Suppressor macrophage (primary cell): Measurements from ENCODE around the gene MRPS12.

Experiments
- DNase-seq, 4 experiments: peaks; one replicate each; pipeline ENCODE4 v3.0.0-alpha.2; 2020 to 2022

The MRPS12 gene

DNA sequence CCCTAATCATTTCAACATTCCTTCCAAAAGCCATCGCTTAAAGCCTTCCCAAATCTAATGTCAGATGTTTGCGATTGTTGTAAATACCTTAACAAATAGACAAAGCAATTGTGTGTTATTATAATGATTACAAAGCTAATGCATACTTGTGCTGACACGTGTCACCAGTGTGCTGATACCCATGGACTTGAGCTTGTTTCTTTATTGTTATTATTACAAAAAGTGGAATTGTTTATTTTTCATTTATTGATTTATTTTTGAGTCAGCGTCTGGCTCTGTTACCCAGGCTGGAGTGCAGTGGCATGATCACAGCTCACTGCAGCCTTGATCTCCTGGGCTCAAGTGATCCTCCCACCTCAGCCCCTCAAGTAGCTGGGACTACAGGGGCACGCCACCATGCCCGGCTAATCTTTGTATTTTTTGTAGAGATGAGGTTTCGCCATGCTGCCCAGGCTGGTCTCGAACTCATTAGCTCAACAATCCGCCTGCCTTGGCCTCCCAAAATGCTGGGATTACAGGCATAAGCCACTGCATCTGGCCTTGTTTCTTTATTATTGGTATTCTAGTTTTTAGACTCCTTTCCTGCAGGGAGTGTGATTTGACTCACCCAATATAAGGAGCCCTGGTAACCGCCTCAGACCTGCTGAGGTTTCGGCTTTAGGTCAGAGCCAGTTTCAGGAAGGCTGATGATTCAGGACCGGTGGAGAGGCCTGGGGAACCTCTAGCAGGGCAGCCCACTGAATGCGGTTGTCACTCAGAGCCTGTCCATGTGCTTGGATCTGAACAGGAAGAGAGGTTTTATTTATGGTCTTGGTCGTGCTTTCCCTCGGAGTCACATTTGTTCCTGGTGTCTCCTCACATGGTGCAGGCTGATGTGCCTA, 46.9 kb downstream of the MRPS12 start:
- DNase-seq: peak in 3 of 4 experiments; percentile 2 to 7 (median 5)

- DNase-seq: no peak
These were observed 47.6 kb downstream of the MRPS12 start for GRCh38 chr19:38978326-38978689.

DNA sequence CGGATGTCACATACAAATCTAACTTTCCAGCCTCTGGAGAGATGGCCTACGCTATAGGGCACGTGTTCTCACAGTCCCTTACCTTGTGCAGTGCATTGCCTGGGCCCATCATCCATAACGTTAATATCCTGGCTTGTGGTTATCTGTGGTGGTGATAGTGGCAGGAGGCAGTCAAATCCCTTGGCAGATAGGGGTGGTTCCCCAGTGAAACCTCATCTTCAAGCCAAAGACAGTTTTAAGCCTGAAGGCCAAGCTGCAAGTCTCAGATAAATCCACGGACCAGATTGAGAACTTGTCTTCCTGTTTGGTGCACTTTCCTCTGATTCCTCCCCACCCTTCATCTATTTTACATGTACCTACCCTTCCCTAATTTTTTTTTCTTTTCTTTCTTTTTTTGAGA, 49.1 kb downstream of the MRPS12 start:
- DNase-seq: no peak

DNA sequence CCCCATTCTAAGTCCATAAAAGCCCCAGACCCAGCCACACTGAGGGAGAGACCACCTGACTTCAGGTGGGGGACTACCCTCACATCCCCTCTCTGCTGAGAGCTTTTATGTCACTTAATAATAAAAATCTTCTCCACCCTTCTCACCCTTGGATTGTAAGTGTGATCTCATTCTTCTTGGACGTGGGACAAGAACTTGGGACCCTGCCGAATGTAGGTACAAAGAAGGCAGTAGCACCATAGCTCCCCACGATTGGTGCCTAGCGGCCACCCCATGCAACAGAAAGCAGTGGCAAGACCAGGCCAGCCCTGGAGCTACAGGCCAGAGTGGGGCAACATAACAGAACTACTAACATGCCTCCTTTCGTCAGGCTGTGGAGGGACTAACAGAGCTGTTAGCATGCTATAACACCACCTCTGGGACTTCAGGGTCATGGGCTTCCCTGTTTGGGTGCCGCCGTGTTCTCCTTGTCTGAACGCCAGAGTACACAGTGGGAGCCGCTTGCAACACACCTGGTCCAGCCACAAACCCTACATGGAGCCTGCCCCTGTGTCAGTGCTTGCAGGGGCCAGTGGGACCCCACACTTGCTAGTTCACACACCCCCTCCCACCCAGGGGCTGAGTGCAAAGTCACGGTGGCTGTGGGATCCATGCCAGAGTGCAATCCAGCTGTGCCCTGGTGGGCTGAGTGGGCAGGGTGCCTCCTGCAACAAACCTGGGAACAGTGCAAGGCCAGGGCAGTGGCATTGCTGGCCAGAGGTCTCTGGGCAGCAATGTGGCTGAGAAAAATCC, 50.0 kb downstream of the MRPS12 start:
- DNase-seq: no peak
